ENCODE results near the gene PA2G4. TPM values are rescaled to one million over a fixed set of nuclear protein-coding genes. Genes with fewer than 3 reads are reported as not detected.

Gene PA2G4
- total RNA-seq, 4 donors from 2014 or later = 90.5 to 133 (median 105) TPM

- Histone ChIP-seq H3K27ac (replicated peaks in 1 of 4) (peak overlapping the region; percentile 34 to 68 (median 53)), H3K27me3 (no peaks in the 10 kb centered on the region), H3K9me3 (no peaks in the 10 kb centered on the region), H3K4me1 (peaks cover 21 to 40% (median 31%) of the 10 kb centered on the region in 4 donors), H3K36me3 (peaks cover 65 to 84% (median 81%) of the 10 kb centered on the region in 4 donors), H3K4me3 (no peak overlapping the region)
- TF ChIP-seq CTCF (IDR thresholded peaks at IDR 0.05) = no peak
- TF ChIP-seq POLR2AphosphoS5 (IDR thresholded peaks at IDR 0.05) = no peak
- TF ChIP-seq POLR2A (IDR thresholded peaks at IDR 0.05; ENCODE audit: low read depth) = no peak
- TF ChIP-seq EP300 (IDR thresholded peaks at IDR 0.05) = no peak
- intact Hi-C loops (cut with DNase I) = no loop called here
- no peak for DNase-seq (ENCODE audit: extremely low spot score)
- WGBS = 91% methylated on average over 17 of the region's 19 CpGs
Observed at GRCh38 chr12:56141946-56142784, 37.8 kb downstream of the PA2G4 start.

DNA sequence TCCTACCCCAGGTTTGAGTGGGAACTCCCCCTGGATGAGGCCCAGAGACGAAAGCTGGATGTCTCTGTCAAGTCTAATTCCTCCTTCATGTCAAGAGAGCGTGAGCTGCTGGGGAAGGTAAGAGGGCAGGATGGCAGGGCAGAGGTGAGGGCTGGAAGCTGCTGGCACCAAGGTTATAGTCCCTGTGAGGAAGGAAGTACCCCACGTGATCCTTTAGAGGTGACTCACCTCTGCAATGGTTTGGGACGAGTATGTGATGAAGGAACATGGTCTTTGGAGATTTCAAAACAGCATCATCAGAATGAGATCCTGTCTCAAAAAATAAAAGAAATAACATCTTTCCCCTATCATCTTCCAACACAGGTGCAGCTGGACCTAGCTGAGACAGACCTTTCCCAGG, 38.9 kb downstream of the PA2G4 start:
- peak overlapping the region; percentile 34 to 68 (median 53) for H3K27ac ChIP-seq (replicated peaks in 1 of 4)
- WGBS = 59% methylated on average over 4 of the region's 4 CpGs
- TF ChIP-seq POLR2AphosphoS5 (IDR thresholded peaks at IDR 0.05) = no peak
- no peak for TF ChIP-seq CTCF (IDR thresholded peaks at IDR 0.05)
- TF ChIP-seq EP300 (IDR thresholded peaks at IDR 0.05) = no peak

GRCh38 chr12:56143870-56144269, 39.5 kb downstream of the PA2G4 start:
- Histone ChIP-seq H3K4me3 (no peak overlapping the region), H3K4me1 (peaks cover 23 to 44% (median 33%) of the 10 kb centered on the region in 4 donors), H3K36me3 (peaks cover 49 to 67% (median 64%) of the 10 kb centered on the region in 4 donors), H3K27ac (replicated peaks in 1 of 4) (peak overlapping the region; percentile 34 to 68 (median 55)), H3K9me3 (no peaks in the 10 kb centered on the region), H3K27me3 (no peaks in the 10 kb centered on the region)
- intact Hi-C loops (cut with DNase I) = no loop called here
- 74% methylated on average over 8 of the region's 8 CpGs for WGBS
- TF ChIP-seq CTCF (IDR thresholded peaks at IDR 0.05) (no peak), POLR2AphosphoS5 (IDR thresholded peaks at IDR 0.05) (peak; percentile 52 to 64)
- no peak for DNase-seq (ENCODE audit: extremely low spot score)

More for the DNA sequence above, 38.9 kb downstream of the PA2G4 start:
- Histone ChIP-seq H3K4me3 (no peak overlapping the region), H3K27me3 (no peaks in the 10 kb centered on the region), H3K9me3 (no peaks in the 10 kb centered on the region), H3K36me3 (peaks cover 56 to 73% (median 71%) of the 10 kb centered on the region in 4 donors), H3K4me1 (peaks cover 23 to 44% (median 33%) of the 10 kb centered on the region in 4 donors)
- DNase-seq (ENCODE audit: extremely low spot score) = no peak
- intact Hi-C loops (cut with DNase I) = no loop called here

- no peak for DNase-seq (ENCODE audit: extremely low spot score)
- no peaks in the 10 kb centered on the region for H3K9me3 ChIP-seq
- 82% methylated on average over 3 of the region's 3 CpGs for WGBS
- H3K27me3 ChIP-seq = no peaks in the 10 kb centered on the region
- H3K36me3 ChIP-seq = peaks cover 36 to 57% (median 51%) of the 10 kb centered on the region in 4 donors
- TF ChIP-seq POLR2AphosphoS5 (IDR thresholded peaks at IDR 0.05) = no peak
- TF ChIP-seq POLR2A (IDR thresholded peaks at IDR 0.05; ENCODE audit: low read depth) = no peak
- no peak for TF ChIP-seq EP300 (IDR thresholded peaks at IDR 0.05)
- TF ChIP-seq CTCF (IDR thresholded peaks at IDR 0.05) = no peak
- intact Hi-C loops (cut with DNase I) = no loop called here
- peak overlapping the region; percentile 29 to 62 (median 42) for H3K27ac ChIP-seq (replicated peaks in 1 of 4)
- no peak overlapping the region for H3K4me3 ChIP-seq
- H3K4me1 ChIP-seq = peaks cover 23 to 44% (median 33%) of the 10 kb centered on the region in 4 donors
Observed at GRCh38 chr12:56145217-56145616, 40.9 kb downstream of the PA2G4 start.
